GM20000 (cell line): Measurements from ENCODE around the gene TFRC.
"Not testable (repeated sequence)": the region's sequence is repeated elsewhere in the genome, so short reads cannot be mapped to it uniquely, and the experiment has no call there.

Experiments used
- DNase-seq: peaks from one replicate; pipeline ENCODE4 v3.0.0; 2012; ENCODE audit warnings: low spot score
- TF ChIP-seq, protein P1 (sequence below): IDR thresholded peaks from 2 replicates; pipeline ENCODE4 v1.5.1; 2012; ENCODE audit warnings: mild to moderate bottlenecking, control low read depth; ENCODE audit errors: extremely low read depth, missing control alignments

TFRC gene

DNA sequence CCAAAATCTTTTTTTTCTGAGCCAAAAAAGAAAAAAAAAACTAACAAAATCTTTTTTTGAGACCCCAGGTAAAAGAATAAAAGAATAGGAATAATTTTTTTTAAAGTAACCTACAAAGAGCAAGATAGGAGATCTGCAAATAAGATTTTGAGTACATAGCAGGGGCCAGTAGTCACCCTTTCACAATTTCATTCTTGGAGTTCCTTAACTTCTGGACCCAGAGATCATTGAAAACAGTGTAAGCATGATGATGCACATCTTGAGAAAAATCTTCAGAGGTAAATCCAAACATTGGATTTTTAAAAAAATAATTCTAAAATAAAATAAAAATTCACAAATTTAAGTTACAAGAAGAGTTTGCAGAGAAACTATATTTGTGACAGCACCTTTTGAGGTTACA lies 18.8 kb downstream of the TFRC start:
- TF ChIP-seq, protein P1, sequence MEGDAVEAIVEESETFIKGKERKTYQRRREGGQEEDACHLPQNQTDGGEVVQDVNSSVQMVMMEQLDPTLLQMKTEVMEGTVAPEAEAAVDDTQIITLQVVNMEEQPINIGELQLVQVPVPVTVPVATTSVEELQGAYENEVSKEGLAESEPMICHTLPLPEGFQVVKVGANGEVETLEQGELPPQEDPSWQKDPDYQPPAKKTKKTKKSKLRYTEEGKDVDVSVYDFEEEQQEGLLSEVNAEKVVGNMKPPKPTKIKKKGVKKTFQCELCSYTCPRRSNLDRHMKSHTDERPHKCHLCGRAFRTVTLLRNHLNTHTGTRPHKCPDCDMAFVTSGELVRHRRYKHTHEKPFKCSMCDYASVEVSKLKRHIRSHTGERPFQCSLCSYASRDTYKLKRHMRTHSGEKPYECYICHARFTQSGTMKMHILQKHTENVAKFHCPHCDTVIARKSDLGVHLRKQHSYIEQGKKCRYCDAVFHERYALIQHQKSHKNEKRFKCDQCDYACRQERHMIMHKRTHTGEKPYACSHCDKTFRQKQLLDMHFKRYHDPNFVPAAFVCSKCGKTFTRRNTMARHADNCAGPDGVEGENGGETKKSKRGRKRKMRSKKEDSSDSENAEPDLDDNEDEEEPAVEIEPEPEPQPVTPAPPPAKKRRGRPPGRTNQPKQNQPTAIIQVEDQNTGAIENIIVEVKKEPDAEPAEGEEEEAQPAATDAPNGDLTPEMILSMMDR, result no peak
- DNase-seq, result no peak

DNA sequence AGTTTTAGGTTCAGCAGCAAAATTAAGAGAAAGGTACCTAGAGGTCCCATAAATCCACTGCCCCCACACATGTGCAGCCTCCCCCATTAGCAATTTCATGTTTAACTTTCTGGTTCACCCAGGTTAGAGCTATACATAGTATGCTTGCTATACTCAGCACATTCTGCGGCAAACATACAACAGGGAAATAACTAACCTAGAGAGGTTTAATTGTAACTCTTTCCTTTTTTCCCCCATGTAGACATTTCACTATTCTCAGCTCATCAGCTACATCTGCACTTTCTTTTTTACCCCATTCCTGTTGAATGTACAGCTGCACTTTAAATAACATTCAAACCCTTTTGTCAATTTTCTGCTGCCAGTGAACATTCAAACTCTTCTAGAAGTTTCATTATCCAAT lies 21.1 kb downstream of the TFRC start:
- no peak for DNase-seq
- TF ChIP-seq, protein P1, result no peak

- TF ChIP-seq, protein P1, result no peak
- DNase-seq, result no peak
These were observed 24.0 kb downstream of the TFRC start for GRCh38 chr3:196057760-196058331.

DNA sequence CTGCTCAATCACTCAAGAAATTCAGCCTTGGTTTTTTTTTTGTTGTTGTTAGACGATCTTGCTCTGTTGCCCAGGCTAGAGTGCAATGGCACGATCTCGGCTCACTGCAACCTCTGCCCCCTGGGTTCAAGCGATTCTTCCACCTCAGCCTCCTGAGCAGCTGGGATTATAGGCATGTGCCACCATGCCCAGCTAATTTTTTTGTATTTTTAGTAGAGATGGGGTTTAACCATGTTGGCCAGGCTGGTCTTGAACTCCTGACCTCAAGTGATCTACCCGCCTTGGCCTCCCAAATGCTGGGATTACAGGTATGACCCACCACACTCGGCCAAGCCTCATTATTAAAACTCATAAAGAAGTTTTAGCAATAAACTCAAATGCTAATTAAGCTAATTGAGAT lies 25.5 kb downstream of the TFRC start:
- not testable (repeated sequence) for DNase-seq

GRCh38 chr3:196055683-196056270 lies 26.1 kb downstream of the TFRC start:
- no peak for DNase-seq
- TF ChIP-seq, protein P1, result no peak

- DNase-seq, result no peak
- TF ChIP-seq, protein P1, result no peak
These were observed 26.6 kb downstream of the TFRC start for GRCh38 chr3:196055240-196055639.

GRCh38 chr3:196054661-196055060 lies 27.2 kb downstream of the TFRC start:
- TF ChIP-seq, protein P1, result no peak
- DNase-seq, result no peak

DNA sequence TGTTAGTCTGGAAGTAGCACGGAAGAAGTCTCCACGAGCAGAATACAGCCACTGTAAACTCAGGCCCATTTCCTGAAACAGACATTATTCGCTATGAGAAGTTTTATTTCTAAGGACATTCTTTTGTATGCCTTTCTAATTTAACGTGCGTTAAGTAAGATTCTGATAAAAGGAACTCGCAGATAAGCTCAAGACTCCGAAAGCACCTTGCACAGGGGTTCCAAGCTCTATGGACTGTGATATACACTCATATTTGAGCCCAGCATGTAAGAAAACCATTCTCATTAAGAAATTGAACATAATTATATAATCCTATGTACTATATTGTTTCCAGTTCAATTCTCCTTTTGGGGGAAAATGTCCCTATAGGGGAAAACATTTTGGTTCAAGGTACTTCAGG lies 28.4 kb downstream of the TFRC start:
- TF ChIP-seq, protein P1, result no peak
- DNase-seq, result no peak
